NCI-H1417 treated with DMSO at 0.1 percent for 48 hours (cell line): ENCODE data around the gene MICAL3.

Experiments used
- DNase-seq: peaks from one replicate; lab custom pipeline; 2025; lab: John Stamatoyannopoulos, UW

MICAL3 gene

GRCh38 chr22:17929909-17930308 is 94.5 kb downstream of the MICAL3 start:
- no peak for DNase-seq

DNA sequence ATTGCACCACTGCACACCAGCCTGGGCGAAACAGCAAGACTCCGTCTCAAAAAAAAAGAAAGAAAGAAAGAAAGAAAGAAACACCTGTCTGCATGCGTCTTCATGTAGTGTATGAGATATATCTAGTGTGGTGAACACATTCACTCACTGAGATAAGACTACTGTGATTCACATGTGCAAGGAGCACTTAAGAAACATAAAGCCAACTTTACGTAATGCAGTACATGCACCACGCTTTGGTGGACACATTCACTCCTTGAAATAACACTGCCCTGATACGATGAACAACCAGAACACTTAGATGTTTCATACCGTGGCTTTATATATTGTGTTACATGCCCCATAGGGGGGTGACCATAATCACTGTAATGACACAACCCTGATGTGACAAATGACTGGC is 96.0 kb downstream of the MICAL3 start:
- no peak for DNase-seq

GRCh38 chr22:17927062-17927461 is 97.3 kb downstream of the MICAL3 start:
- DNase-seq: no peak

- no peak for DNase-seq
These were observed 97.8 kb downstream of the MICAL3 start for GRCh38 chr22:17926516-17926915.

GRCh38 chr22:17925431-17925841 is 98.9 kb downstream of the MICAL3 start:
- DNase-seq: no peak

DNA sequence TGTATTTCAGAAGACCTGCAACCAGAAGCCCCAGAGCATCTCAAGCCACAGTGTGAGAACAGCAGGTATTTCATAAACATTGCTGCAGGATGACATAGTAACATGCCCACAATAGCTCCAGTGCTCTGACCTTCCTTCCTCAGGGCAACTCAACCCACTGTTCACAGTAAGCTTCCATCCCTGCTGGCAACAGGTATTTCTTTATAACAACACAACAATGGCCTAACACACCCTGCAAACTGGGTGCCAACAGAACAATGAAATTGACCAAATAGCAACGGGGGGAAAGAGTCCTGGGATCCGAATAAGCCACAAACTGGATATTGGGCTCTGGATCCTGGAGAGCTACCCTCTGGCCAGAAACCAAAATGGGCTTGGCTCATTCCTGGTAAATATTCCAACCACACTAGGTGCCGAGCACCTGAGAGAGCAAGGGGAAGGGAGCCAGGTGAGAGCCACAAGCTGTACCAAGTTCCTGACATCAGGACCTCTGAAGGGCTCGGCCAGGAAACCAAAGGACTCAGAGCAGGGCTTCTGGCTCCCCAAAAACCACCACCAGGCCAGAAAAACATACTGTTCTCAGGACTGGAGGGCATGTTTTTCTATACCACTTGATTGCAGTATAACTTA is 99.5 kb downstream of the MICAL3 start:
- no peak for DNase-seq

- DNase-seq: no peak
These were observed 100.3 kb downstream of the MICAL3 start for GRCh38 chr22:17924076-17924475.

- no peak for DNase-seq
These were observed 101.1 kb downstream of the MICAL3 start for GRCh38 chr22:17922925-17923903.

DNA sequence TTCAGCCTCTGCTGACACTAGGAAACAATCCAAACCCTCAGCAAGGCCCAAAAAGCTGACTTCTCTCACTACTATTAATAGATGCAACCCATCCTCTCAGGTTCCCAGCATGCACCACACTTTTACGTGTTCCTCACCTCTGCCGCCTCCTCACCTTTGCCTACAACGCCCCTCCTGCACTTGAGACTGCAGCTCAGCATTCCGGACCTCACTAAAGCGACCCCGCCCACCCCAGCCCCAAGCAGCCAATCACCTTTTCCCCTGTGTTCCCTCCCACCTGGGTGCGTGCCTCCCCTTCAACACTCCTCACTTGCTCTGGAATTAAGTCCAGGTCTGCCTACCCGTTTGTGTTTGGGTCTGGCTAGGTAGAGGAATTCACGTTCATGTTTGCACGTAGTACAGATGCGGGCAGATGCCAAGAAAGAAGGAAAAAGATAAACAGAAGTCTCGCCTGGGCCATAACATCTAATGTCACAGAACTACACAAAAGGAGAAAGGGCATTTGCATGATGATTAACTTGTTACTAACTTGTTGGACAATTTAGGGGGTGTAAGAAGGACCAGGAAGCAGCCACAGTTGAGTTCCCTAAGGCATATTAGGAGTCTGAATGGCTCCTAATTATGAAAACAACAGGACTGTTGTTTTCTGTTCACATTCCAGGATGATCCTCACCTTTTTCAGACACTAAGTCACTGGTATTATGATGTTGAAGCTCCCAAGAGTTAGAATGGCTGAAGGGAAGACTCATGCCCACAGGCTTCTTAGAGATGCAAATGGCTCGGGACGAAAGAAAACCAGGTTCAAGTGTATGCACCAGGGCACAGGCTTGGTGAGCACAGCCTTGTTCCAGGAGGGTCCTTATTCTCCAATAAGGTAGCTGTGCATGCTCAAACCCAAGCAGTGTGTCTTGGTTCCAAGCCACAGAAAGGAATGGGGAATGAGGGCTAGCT is 102.2 kb downstream of the MICAL3 start:
- DNase-seq: no peak

- no peak for DNase-seq
These were observed 103.2 kb downstream of the MICAL3 start for GRCh38 chr22:17920992-17921650.

DNA sequence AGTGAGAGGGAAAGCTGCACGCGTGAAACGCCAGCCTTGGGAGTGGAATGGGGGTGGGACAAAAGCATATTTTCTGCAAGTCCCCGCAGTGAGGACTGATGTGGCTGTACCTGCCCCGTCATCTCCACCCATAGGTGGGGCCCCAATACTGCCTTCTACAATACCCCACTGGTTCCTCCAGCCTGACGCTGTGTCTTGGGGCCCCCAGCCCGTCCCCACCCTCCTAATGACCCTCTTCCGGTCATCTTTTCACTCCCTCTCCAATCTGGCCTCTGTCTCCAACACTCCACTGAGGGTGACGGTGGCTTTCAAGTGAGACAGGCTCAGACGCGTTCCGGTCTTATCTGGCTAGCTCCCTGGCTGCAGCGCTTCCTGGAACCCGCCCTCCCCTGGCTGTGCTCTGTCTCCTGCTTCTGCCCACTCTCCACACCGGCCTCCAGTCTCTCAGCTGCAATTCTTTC is 104.2 kb downstream of the MICAL3 start:
- no peak for DNase-seq

- DNase-seq: no peak
These were observed 104.9 kb downstream of the MICAL3 start for GRCh38 chr22:17919276-17920144.

GRCh38 chr22:17918840-17919239 is 105.5 kb downstream of the MICAL3 start:
- DNase-seq: no peak

DNA sequence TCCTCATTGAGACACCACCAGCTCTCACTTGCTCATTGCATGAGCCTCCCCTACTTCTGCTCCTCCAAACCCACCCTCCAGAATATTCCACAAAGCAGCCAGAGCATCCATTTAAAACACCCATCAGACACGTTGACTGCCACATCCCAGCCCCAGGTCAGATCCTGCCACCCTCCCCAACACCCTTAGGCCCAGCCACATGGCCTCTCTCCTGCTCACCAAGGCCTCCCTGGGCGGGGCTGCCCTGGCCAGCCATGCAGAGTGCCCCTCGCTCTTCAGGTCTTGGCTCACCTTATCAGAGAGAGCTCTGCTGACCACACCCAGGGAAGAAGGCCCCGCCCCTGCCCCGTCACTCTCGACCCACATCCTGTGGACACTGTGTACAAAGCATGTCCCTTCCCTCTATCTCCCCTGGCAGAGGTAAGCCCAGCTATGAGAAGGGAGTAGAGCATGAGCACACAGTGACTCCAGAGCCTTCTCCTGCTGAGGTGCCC is 106.8 kb downstream of the MICAL3 start:
- no peak for DNase-seq

DNA sequence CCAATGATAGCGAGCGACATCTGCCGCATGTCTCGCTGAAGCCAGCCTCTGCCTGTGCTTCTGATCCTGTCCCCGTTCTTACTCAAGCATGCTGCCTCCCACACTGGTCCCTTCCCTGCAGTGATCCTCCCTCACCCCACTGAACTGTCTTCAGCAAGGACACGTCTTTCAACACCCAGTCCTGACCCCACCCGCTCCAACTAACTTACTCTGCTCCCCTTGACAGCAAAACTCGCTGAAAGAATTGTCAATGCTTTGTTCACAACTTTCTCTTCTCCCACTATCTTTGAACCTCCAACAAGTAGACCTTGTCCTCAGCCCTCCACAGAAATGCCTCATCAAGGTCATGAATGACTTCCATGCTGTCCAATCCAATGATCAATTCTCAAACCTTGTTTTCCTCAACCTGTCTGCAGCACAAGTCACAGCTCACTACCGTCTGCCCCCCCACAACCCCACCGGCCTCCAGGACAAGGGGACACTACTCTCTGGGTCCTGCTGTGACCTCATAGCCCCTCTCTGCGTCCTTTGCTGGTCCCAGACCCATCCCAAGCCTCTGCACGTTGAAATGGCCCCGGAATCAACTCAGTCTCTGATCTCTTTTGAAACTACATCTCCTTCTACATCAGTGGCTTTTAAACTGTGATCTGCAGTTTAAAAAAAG is 108.0 kb downstream of the MICAL3 start:
- DNase-seq: no peak

- DNase-seq: no peak
These were observed 108.7 kb downstream of the MICAL3 start for GRCh38 chr22:17915676-17916075.

- no peak for DNase-seq
These were observed 109.2 kb downstream of the MICAL3 start for GRCh38 chr22:17915188-17915587.

DNA sequence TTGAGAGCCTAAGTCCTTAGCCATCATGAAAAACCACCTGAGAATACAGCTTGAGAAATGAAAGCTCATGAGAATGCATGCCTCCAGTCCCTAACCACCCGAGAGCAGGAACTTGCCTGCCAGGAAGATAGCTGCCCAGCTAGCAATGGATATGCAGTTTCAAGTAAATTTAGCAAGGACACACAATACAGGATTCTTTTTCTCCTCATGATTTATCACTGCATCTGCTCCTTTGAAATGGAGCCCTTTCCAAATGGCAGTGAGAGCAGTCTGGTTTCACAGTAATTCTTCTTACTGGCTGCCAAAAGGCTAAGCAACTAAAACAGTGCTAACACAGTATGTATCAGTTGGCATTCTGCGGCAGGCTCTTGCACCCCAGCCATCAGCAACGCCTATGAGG is 109.9 kb downstream of the MICAL3 start:
- DNase-seq: no peak

DNA sequence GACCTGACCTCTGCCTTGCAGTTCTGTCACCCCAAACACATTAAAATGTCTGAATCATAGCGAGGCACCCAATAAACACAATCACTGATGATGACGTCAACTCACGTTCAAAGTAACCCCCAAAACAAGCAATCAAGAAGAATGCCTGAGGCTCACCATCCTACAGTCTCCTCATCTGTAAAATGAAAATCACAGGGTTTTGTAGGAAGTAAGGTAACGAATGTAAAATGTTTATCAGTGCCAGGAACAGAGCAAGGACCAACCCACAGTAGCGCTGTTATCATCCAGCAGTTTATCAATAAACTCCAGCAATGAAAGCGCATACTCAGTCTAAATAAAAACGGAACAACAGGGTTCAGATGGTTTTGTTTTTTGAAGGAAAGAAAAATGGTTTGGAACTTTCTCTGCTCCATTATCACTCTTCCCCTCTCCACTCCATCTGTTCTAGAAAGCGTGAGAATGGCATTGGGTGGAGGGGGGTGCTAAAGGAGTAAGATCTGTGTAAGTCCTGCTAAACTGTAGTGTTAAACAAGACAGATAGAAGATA is 110.5 kb downstream of the MICAL3 start:
- no peak for DNase-seq
